ENCODE data around the gene RBBP9.
A peak's percentile ranks its signal among the peaks of the same experiment; 100 is the strongest.
"Not testable (repeated sequence)": the region's sequence is repeated elsewhere in the genome, so short reads cannot be mapped to it uniquely, and the experiment has no call there.

Gene RBBP9

GRCh38 chr20:18507218-18508191 lies 10.5 kb upstream of the RBBP9 start, which contains the start of gene SEC23B:
Gene SEC23B, plus strand, starts transcription at chr20:18507940. Its CDS starts 2,896 bp downstream, at chr20:18510836.
- Histone ChIP-seq H3K9me3 (ENCODE audit: control insufficient read depth in 2 of 2, low read length in 2 of 2) (no peaks in the 10 kb centered on the region), H3K4me3 (ENCODE audit: low read length in 2 of 2) (peak within 1 kb of the TSS; percentile 99), H3K36me3 (ENCODE audit: control insufficient read depth in 2 of 2, insufficient read depth in 2 of 2, low read length in 2 of 2) (peaks cover 8 to 12% of the 10 kb centered on the region in 2 donors), H3K4me1 (ENCODE audit: control insufficient read depth in 2 of 2, insufficient read depth in 2 of 2, low read length in 2 of 2) (peaks cover 3 to 14% of the 10 kb centered on the region in 2 donors), H3K27me3 (ENCODE audit: control insufficient read depth in 2 of 2, insufficient read depth in 2 of 2, low read length in 2 of 2) (no peaks in the 10 kb centered on the region), H3K27ac (ENCODE audit: low read depth in 2 of 2, low read length in 2 of 2) (peak within 1 kb of the TSS; percentile 99 to 100), H3K9ac (ENCODE audit: low read depth in 1 of 2, low read length in 2 of 2) (peak within 1 kb of the TSS; percentile 98 to 99)

GRCh38 chr20:18506744-18507143 lies 9.7 kb upstream of the RBBP9 start:
- peaks cover 7 to 9% of the 10 kb centered on the region in 2 donors for H3K36me3 ChIP-seq (ENCODE audit: control insufficient read depth in 2 of 2, insufficient read depth in 2 of 2, low read length in 2 of 2)
- H3K9ac ChIP-seq (ENCODE audit: low read depth in 1 of 2, low read length in 2 of 2) = peak overlapping the region; percentile 98 to 99
- H3K9me3 ChIP-seq (ENCODE audit: control insufficient read depth in 2 of 2, low read length in 2 of 2) = no peaks in the 10 kb centered on the region
- H3K27me3 ChIP-seq (ENCODE audit: control insufficient read depth in 2 of 2, insufficient read depth in 2 of 2, low read length in 2 of 2) = no peaks in the 10 kb centered on the region
- H3K4me3 ChIP-seq (ENCODE audit: low read length in 2 of 2) = peak overlapping the region; percentile 99
- peak overlapping the region; percentile 99 to 100 for H3K27ac ChIP-seq (ENCODE audit: low read depth in 2 of 2, low read length in 2 of 2)
- H3K4me1 ChIP-seq (ENCODE audit: control insufficient read depth in 2 of 2, insufficient read depth in 2 of 2, low read length in 2 of 2) = peaks cover 3 to 14% of the 10 kb centered on the region in 2 donors

DNA sequence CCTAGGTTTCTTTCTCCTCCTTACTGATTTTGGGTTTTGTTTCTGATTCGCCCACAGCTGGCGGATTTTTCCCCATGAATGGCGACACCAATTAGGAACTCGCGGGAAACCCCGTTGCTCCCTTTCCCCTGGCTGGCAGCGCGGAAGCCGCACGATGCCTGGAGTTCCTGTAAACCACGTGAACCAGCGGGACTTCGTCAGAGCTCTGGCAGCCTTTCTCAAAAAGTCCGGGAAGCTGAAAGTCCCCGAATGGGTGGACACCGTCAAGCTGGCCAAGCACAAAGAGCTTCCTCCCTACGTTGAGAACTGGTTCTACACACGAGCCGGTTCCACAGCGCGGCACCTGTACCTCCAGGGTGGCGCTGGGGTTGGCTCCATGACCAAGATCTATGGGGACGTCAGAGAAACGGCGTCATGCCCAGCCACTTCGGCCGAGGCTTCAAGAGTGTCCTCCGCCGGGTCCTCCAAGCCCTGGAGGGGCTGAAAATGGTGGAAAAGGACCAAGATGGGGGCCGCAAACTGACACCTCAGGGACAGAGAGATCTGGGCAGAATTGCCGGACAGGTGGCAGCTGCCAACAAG lies 7.5 kb upstream of the RBBP9 start:
- H3K27me3 ChIP-seq (ENCODE audit: control insufficient read depth in 2 of 2, insufficient read depth in 2 of 2, low read length in 2 of 2) = no peaks in the 10 kb centered on the region
- no peak overlapping the region for H3K4me3 ChIP-seq (ENCODE audit: low read length in 2 of 2)
- H3K4me1 ChIP-seq (ENCODE audit: control insufficient read depth in 2 of 2, insufficient read depth in 2 of 2, low read length in 2 of 2) = peaks cover 3 to 14% of the 10 kb centered on the region in 2 donors
- H3K9ac ChIP-seq (ENCODE audit: low read depth in 1 of 2, low read length in 2 of 2) = no peak overlapping the region
- no peaks in the 10 kb centered on the region for H3K36me3 ChIP-seq (ENCODE audit: control insufficient read depth in 2 of 2, insufficient read depth in 2 of 2, low read length in 2 of 2)
- H3K27ac ChIP-seq (ENCODE audit: low read depth in 2 of 2, low read length in 2 of 2) = no peak overlapping the region
- no peaks in the 10 kb centered on the region for H3K9me3 ChIP-seq (ENCODE audit: control insufficient read depth in 2 of 2, low read length in 2 of 2)

DNA sequence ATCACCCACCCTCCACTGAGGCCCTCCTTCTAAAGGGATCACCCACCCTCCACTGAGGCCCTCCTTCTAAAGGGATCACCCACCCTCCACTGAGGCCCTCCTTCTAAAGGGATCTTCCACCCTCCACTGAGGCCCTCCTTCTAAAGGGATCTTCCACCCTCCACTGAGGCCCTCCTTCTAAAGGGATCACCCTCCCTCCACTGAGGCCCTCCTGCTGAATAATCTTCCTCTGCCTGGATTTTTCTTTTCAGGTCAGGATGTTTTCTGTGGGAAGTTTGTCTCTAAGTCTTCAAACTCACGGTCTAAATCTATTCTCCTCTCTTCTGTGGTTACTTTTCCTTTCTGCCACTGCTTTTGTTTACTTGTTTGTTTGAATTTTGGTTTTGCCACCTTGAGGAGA lies 4.6 kb upstream of the RBBP9 start:
- not testable (repeated sequence) for H3K4me1 ChIP-seq (ENCODE audit: control insufficient read depth in 2 of 2, insufficient read depth in 2 of 2, low read length in 2 of 2); H3K27ac ChIP-seq (ENCODE audit: low read depth in 2 of 2, low read length in 2 of 2); H3K36me3 ChIP-seq (ENCODE audit: control insufficient read depth in 2 of 2, insufficient read depth in 2 of 2, low read length in 2 of 2); H3K9ac ChIP-seq (ENCODE audit: low read depth in 1 of 2, low read length in 2 of 2); H3K4me3 ChIP-seq (ENCODE audit: low read length in 2 of 2); H3K27me3 ChIP-seq (ENCODE audit: control insufficient read depth in 2 of 2, insufficient read depth in 2 of 2, low read length in 2 of 2); H3K9me3 ChIP-seq (ENCODE audit: control insufficient read depth in 2 of 2, low read length in 2 of 2)

DNA sequence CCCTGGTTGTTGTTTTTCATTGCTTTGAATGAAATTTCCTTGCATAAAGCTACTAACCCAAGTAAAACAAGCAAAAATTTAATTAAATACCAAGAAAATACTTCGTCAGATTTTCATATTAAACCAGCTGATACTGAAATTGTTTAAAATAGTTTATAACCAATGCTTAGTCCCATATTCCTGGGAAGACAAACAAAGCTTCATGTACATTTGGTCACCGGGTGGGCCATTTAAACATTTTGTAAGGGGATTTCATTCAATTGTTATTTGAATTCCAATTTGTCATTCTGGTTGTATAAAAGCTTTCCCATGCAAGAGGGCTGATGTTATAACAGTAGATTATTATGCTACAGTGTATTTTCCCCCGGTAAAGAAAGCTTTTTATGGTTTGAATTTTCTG lies 578 bp upstream of the RBBP9 start:
- no peaks in the 10 kb centered on the region for H3K36me3 ChIP-seq (ENCODE audit: control insufficient read depth in 2 of 2, insufficient read depth in 2 of 2, low read length in 2 of 2)
- H3K27ac ChIP-seq (ENCODE audit: low read depth in 2 of 2, low read length in 2 of 2) = no peak overlapping the region
- H3K9me3 ChIP-seq (ENCODE audit: control insufficient read depth in 2 of 2, low read length in 2 of 2) = no peaks in the 10 kb centered on the region
- peak overlapping the region in 1 of 2 donors; percentile 93 for H3K4me3 ChIP-seq (ENCODE audit: low read length in 2 of 2)
- H3K27me3 ChIP-seq (ENCODE audit: control insufficient read depth in 2 of 2, insufficient read depth in 2 of 2, low read length in 2 of 2) = no peaks in the 10 kb centered on the region
- no peak overlapping the region for H3K9ac ChIP-seq (ENCODE audit: low read depth in 1 of 2, low read length in 2 of 2)
- H3K4me1 ChIP-seq (ENCODE audit: control insufficient read depth in 2 of 2, insufficient read depth in 2 of 2, low read length in 2 of 2) = peaks cover 7 to 10% of the 10 kb centered on the region in 2 donors

DNA sequence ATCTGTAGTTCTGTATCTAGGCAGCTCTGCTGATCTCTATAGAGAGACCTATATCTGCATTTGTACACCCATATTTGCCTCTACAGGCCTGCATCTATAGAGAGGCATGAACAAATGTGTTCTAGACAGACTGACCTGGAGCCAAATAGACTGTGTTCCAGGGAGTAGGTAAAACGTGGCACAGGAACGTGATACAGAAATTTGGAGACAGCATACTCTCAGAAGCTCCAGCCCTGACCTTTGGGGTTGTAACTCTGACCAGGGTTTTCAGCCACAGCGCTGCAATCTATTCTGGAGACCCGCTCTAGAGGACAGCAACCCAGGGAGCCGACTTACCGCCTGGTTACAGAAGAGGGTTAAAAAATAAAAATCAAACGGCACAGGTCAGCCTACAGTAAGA lies 983 bp downstream of the RBBP9 start:
- Histone ChIP-seq H3K27ac (ENCODE audit: low read depth in 2 of 2, low read length in 2 of 2) (no peak overlapping the region), H3K9ac (ENCODE audit: low read depth in 1 of 2, low read length in 2 of 2) (peak overlapping the region in 1 of 2 donors; percentile 93), H3K4me3 (ENCODE audit: low read length in 2 of 2) (peak overlapping the region in 1 of 2 donors; percentile 93)

GRCh38 chr20:18488301-18488700 lies 8.7 kb downstream of the RBBP9 start:
- H3K27me3 ChIP-seq (ENCODE audit: control insufficient read depth in 2 of 2, insufficient read depth in 2 of 2, low read length in 2 of 2) = no peaks in the 10 kb centered on the region
- no peaks in the 10 kb centered on the region for H3K9me3 ChIP-seq (ENCODE audit: control insufficient read depth in 2 of 2, low read length in 2 of 2)
- H3K4me3 ChIP-seq (ENCODE audit: low read length in 2 of 2) = no peak overlapping the region
- no peak overlapping the region for H3K9ac ChIP-seq (ENCODE audit: low read depth in 1 of 2, low read length in 2 of 2)
- no peak overlapping the region for H3K27ac ChIP-seq (ENCODE audit: low read depth in 2 of 2, low read length in 2 of 2)
- H3K4me1 ChIP-seq (ENCODE audit: control insufficient read depth in 2 of 2, insufficient read depth in 2 of 2, low read length in 2 of 2) = no peaks in the 10 kb centered on the region
- H3K36me3 ChIP-seq (ENCODE audit: control insufficient read depth in 2 of 2, insufficient read depth in 2 of 2, low read length in 2 of 2) = peaks cover 21 to 35% of the 10 kb centered on the region in 2 donors

More for the DNA sequence above, 983 bp downstream of the RBBP9 start:
- Histone ChIP-seq H3K9me3 (ENCODE audit: control insufficient read depth in 2 of 2, low read length in 2 of 2) (no peaks in the 10 kb centered on the region), H3K4me1 (ENCODE audit: control insufficient read depth in 2 of 2, insufficient read depth in 2 of 2, low read length in 2 of 2) (peaks cover 7 to 10% of the 10 kb centered on the region in 2 donors), H3K27me3 (ENCODE audit: control insufficient read depth in 2 of 2, insufficient read depth in 2 of 2, low read length in 2 of 2) (no peaks in the 10 kb centered on the region), H3K36me3 (ENCODE audit: control insufficient read depth in 2 of 2, insufficient read depth in 2 of 2, low read length in 2 of 2) (peaks cover 2 to 3% of the 10 kb centered on the region in 2 donors)

DNA sequence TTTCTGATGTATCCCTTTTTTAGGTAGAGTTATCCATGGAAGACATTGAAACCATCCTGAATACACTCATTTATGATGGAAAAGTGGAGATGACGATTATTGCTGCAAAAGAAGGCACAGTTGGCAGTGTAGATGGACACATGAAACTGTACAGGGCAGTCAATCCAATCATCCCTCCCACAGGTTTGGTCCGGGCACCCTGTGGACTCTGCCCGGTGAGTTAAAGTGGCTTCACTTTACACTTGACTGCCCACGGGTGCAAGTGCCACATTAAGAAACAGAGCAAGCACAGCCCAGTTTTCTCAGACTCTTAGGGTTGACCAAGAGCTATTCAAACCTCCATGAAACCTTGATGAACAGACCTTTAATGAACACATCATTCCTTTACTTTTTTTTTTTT lies 15.4 kb downstream of the RBBP9 start:
- H3K36me3 ChIP-seq (ENCODE audit: control insufficient read depth in 2 of 2, insufficient read depth in 2 of 2, low read length in 2 of 2) = peaks cover 30 to 46% of the 10 kb centered on the region in 2 donors
- H3K4me3 ChIP-seq (ENCODE audit: low read length in 2 of 2) = no peak overlapping the region
- no peak overlapping the region for H3K27ac ChIP-seq (ENCODE audit: low read depth in 2 of 2, low read length in 2 of 2)
- H3K9me3 ChIP-seq (ENCODE audit: control insufficient read depth in 2 of 2, low read length in 2 of 2) = no peaks in the 10 kb centered on the region
- H3K27me3 ChIP-seq (ENCODE audit: control insufficient read depth in 2 of 2, insufficient read depth in 2 of 2, low read length in 2 of 2) = no peaks in the 10 kb centered on the region
- H3K9ac ChIP-seq (ENCODE audit: low read depth in 1 of 2, low read length in 2 of 2) = no peak overlapping the region
- no peaks in the 10 kb centered on the region for H3K4me1 ChIP-seq (ENCODE audit: control insufficient read depth in 2 of 2, insufficient read depth in 2 of 2, low read length in 2 of 2)

GRCh38 chr20:18477821-18478220 lies 19.2 kb downstream of the RBBP9 start:
- H3K27ac ChIP-seq (ENCODE audit: low read depth in 2 of 2, low read length in 2 of 2) = no peak overlapping the region
- H3K4me1 ChIP-seq (ENCODE audit: control insufficient read depth in 2 of 2, insufficient read depth in 2 of 2, low read length in 2 of 2) = no peaks in the 10 kb centered on the region
- no peaks in the 10 kb centered on the region for H3K9me3 ChIP-seq (ENCODE audit: control insufficient read depth in 2 of 2, low read length in 2 of 2)
- H3K4me3 ChIP-seq (ENCODE audit: low read length in 2 of 2) = no peak overlapping the region
- no peaks in the 10 kb centered on the region for H3K27me3 ChIP-seq (ENCODE audit: control insufficient read depth in 2 of 2, insufficient read depth in 2 of 2, low read length in 2 of 2)
- peaks cover 33 to 51% of the 10 kb centered on the region in 2 donors for H3K36me3 ChIP-seq (ENCODE audit: control insufficient read depth in 2 of 2, insufficient read depth in 2 of 2, low read length in 2 of 2)
- H3K9ac ChIP-seq (ENCODE audit: low read depth in 1 of 2, low read length in 2 of 2) = no peak overlapping the region

GRCh38 chr20:18477218-18477617 lies 19.8 kb downstream of the RBBP9 start:
- Histone ChIP-seq H3K36me3 (ENCODE audit: control insufficient read depth in 2 of 2, insufficient read depth in 2 of 2, low read length in 2 of 2) (peaks cover 27 to 45% of the 10 kb centered on the region in 2 donors), H3K27ac (ENCODE audit: low read depth in 2 of 2, low read length in 2 of 2) (no peak overlapping the region), H3K4me3 (ENCODE audit: low read length in 2 of 2) (no peak overlapping the region), H3K4me1 (ENCODE audit: control insufficient read depth in 2 of 2, insufficient read depth in 2 of 2, low read length in 2 of 2) (no peaks in the 10 kb centered on the region), H3K27me3 (ENCODE audit: control insufficient read depth in 2 of 2, insufficient read depth in 2 of 2, low read length in 2 of 2) (no peaks in the 10 kb centered on the region), H3K9ac (ENCODE audit: low read depth in 1 of 2, low read length in 2 of 2) (no peak overlapping the region), H3K9me3 (ENCODE audit: control insufficient read depth in 2 of 2, low read length in 2 of 2) (no peaks in the 10 kb centered on the region)

Measured in mucosa of rectum (tissue), 2 donors.